ENCODE measurements around the gene WWC2. TPM values are rescaled to one million over a fixed set of nuclear protein-coding genes. Genes with fewer than 3 reads are reported as not detected.
"Not testable (repeated sequence)": the region's sequence is repeated elsewhere in the genome, so short reads cannot be mapped to it uniquely, and the experiment has no call there.

Gene WWC2
- total RNA-seq, 1 experiment from 2014 or later: 126 TPM

DNA sequence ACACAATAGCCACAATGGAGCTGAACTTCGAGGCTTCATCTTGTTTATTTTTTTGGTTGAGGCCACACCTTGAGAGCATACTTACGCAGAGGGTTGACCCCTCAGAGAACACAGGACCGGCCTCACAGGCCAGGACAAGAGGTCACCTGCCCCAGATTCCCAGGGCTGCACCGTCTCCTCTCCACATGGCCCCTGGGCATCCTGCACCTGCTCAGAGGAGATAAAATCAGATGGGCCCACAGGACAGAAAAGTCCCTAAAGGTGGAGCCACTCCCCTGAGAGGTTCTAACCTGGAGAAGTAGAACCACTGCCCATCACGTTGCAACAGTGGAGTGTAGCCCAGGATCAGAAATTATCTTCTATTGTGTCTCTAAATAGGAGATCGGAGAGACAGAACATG is 224.2 kb downstream of the WWC2 start (continued):
- TF ChIP-seq ZNF138 (CRISPR knock-in tag; conservative IDR thresholded peaks at IDR 0.05) (no peak), ZNF317 (CRISPR knock-in tag; IDR thresholded peaks at IDR 0.05; ENCODE audit: borderline replicate concordance, low read depth) (no peak)
- TF ChIP-seq, protein P1, sequence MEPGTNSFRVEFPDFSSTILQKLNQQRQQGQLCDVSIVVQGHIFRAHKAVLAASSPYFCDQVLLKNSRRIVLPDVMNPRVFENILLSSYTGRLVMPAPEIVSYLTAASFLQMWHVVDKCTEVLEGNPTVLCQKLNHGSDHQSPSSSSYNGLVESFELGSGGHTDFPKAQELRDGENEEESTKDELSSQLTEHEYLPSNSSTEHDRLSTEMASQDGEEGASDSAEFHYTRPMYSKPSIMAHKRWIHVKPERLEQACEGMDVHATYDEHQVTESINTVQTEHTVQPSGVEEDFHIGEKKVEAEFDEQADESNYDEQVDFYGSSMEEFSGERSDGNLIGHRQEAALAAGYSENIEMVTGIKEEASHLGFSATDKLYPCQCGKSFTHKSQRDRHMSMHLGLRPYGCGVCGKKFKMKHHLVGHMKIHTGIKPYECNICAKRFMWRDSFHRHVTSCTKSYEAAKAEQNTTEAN (CRISPR knock-in tag; IDR thresholded peaks at IDR 0.05): no peak

DNA sequence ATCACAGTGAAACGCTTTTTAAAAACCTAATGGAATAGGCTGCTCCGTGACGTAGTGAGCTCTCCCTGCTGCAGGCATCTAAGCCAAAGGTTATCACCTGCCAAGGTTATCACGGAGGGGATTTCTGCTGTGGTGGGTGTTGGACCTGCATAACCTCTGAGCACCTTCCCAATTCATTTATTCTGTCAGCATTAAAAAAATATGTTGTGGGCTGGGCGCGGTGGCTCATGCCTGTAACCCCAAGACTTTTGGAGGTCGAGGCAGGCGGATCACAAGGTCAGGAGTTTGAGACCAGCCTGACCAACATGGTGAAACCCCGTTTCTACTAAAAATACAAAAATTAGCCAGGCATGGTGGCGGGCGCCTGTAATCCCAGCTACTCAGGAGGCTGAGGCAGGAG is 225.0 kb downstream of the WWC2 start:
- POLR2A ChIA-PET, H3K4me1 Mint-ChIP-seq: not testable (repeated sequence)
- CTCF ChIA-PET: interaction anchor here (0.8 to 1.4 kb wide), 2 partner anchors 75 to 81 kb away, joined by 4 read pairs; no protein-coding TSS in a partner anchor

DNA sequence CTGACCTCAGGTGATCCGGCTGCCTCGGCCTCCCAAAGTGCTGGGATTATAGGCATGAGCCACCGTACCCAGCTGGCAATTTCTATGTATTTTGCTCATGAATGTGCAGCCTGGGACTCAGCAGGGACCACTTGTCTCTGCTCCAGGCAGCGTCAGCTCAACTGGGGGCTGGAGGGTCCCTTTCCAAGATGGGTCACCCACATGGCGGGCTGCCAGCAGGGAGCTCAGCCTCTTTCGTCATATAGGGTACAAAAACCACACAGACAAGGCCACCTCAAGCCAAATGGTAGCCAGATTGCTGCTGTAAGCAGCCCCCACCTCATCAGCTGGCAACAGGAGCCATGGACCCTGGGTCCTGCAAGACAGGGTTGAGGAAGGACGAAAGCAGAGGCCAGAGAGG is 225.6 kb downstream of the WWC2 start:
- H3K4me1 Mint-ChIP-seq: no peaks in the 10 kb centered on the region
- ChIA-PET CTCF (interaction anchor here (0.6 kb wide), 1 partner anchor 386 kb away, joined by 3 read pairs; no protein-coding TSS in a partner anchor), POLR2A (no interaction called here)
- H3K4me3 Mint-ChIP-seq: no peak overlapping the region
- TF ChIP-seq CBFB (CRISPR knock-in tag; IDR thresholded peaks at IDR 0.05; ENCODE audit: low read depth) (no peak), IRF2 (CRISPR knock-in tag; IDR thresholded peaks at IDR 0.05; ENCODE audit: borderline replicate concordance, low read depth) (no peak), ZNF263 (CRISPR knock-in tag; IDR thresholded peaks at IDR 0.05; ENCODE audit: low read depth) (no peak), GTF2I (CRISPR knock-in tag; conservative IDR thresholded peaks at IDR 0.05) (no peak), GABPB1 (CRISPR knock-in tag; IDR thresholded peaks at IDR 0.05) (no peak), NR3C1 (CRISPR knock-in tag; conservative IDR thresholded peaks at IDR 0.05; ENCODE audit: low read depth) (no peak), ATF2 (CRISPR knock-in tag; IDR thresholded peaks at IDR 0.05; ENCODE audit: borderline replicate concordance, low read depth) (no peak), NFATC4 (CRISPR knock-in tag; IDR thresholded peaks at IDR 0.05) (no peak), TCF7 (CRISPR knock-in tag; IDR thresholded peaks at IDR 0.05; ENCODE audit: low read depth) (no peak), ZNF396 (CRISPR knock-in tag; IDR thresholded peaks at IDR 0.05; ENCODE audit: borderline replicate concordance) (no peak), CREB1 (CRISPR knock-in tag; IDR thresholded peaks at IDR 0.05) (no peak), JAZF1 (CRISPR knock-in tag; IDR thresholded peaks at IDR 0.05) (no peak), PREB (CRISPR knock-in tag; IDR thresholded peaks at IDR 0.05; ENCODE audit: borderline replicate concordance) (no peak), FOXK1 (CRISPR knock-in tag; IDR thresholded peaks at IDR 0.05) (no peak), ZNF219 (CRISPR knock-in tag; IDR thresholded peaks at IDR 0.05; ENCODE audit: borderline replicate concordance) (no peak), MXD4 (CRISPR knock-in tag; IDR thresholded peaks at IDR 0.05; ENCODE audit: borderline replicate concordance) (no peak), SP1 (CRISPR knock-in tag; conservative IDR thresholded peaks at IDR 0.05) (no peak)
- TF ChIP-seq, protein P2, sequence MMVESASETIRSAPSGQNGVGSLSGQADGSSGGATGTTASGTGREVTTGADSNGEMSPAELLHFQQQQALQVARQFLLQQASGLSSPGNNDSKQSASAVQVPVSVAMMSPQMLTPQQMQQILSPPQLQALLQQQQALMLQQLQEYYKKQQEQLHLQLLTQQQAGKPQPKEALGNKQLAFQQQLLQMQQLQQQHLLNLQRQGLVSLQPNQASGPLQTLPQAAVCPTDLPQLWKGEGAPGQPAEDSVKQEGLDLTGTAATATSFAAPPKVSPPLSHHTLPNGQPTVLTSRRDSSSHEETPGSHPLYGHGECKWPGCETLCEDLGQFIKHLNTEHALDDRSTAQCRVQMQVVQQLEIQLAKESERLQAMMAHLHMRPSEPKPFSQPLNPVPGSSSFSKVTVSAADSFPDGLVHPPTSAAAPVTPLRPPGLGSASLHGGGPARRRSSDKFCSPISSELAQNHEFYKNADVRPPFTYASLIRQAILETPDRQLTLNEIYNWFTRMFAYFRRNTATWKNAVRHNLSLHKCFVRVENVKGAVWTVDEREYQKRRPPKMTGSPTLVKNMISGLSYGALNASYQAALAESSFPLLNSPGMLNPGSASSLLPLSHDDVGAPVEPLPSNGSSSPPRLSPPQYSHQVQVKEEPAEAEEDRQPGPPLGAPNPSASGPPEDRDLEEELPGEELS (CRISPR knock-in tag; IDR thresholded peaks at IDR 0.05): no peak
- TF ChIP-seq, protein P3, sequence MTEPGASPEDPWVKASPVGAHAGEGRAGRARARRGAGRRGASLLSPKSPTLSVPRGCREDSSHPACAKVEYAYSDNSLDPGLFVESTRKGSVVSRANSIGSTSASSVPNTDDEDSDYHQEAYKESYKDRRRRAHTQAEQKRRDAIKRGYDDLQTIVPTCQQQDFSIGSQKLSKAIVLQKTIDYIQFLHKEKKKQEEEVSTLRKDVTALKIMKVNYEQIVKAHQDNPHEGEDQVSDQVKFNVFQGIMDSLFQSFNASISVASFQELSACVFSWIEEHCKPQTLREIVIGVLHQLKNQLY (CRISPR knock-in tag; IDR thresholded peaks at IDR 0.05): no peak
- DNase-seq (ENCODE audit: low spot score): no peak
- ATAC-seq: no peak
- peaks cover 29% of the 10 kb centered on the region for H3K9me3 Mint-ChIP-seq
- no peaks in the 10 kb centered on the region for H3K27me3 Mint-ChIP-seq (ENCODE audit: low read depth)
- peaks cover 22% of the 10 kb centered on the region for H3K36me3 Mint-ChIP-seq
- H3K27ac Mint-ChIP-seq: no peak overlapping the region

More for the DNA sequence above, 225.0 kb downstream of the WWC2 start:
- not testable (repeated sequence) for H3K27ac Mint-ChIP-seq; ATAC-seq; H3K4me3 Mint-ChIP-seq; H3K27me3 Mint-ChIP-seq (ENCODE audit: low read depth); DNase-seq (ENCODE audit: low spot score)
- H3K9me3 Mint-ChIP-seq: peaks cover 25% of the 10 kb centered on the region
- peaks cover 20% of the 10 kb centered on the region for H3K36me3 Mint-ChIP-seq

DNA sequence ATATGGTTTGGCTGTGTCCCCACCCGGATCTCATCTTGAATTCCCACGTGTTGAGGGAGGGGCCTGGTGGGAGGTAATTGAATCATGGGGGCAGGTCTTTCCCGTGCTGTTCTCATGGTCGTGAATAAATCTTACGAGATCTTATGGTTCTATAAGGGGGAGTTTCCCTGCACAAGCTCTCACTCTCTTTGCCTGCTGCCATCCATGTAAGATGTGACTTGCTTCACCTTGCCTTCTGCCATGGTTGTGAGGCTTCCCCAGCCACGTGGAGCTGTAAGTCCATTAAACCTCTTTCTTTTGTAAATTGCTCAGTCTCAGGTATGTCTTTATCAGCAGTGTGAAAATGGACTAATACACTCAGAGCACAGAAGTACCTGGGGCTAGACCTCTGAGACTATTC is 227.3 kb downstream of the WWC2 start:
- POLR2A ChIA-PET; H3K27ac Mint-ChIP-seq; H3K27me3 Mint-ChIP-seq (ENCODE audit: low read depth); H3K4me3 Mint-ChIP-seq; DNase-seq (ENCODE audit: low spot score); ATAC-seq; H3K4me1 Mint-ChIP-seq; CTCF ChIA-PET: not testable (repeated sequence)
- Mint-ChIP-seq H3K9me3 (peaks cover 29% of the 10 kb centered on the region), H3K36me3 (peaks cover 22% of the 10 kb centered on the region)
